ENCODE measurements around the gene CTNND2.

Gene CTNND2

DNA sequence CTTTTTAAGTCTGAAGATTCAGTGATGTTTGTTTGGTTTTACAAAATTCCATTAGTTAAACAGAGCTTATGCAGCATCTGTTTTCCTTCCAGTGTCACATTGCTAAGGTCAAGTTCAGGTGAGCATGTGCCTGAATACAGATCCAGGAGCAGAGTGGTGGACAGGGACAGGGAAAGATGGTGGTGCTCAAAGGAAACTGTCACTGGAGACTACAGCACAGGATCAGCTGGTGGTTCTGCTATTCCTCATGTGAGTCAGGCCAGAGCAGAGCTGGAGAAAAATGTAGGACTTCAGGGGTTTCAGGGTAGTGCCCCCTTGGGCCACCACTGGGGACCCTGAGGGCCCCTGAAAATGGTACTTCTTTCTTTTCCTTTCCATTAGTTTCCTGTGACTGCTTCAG is 859.7 kb downstream of the CTNND2 start:
- H3K27ac ChIP-seq (ENCODE audit: low read length) = no peak overlapping the region
- no peaks in the 10 kb centered on the region for H3K4me1 ChIP-seq (ENCODE audit: control insufficient read depth in 1 of 2, insufficient read depth in 2 of 2, low read length in 2 of 2)
- H3K27me3 ChIP-seq (ENCODE audit: low read depth, low read length) = no peaks in the 10 kb centered on the region
- H3K9me3 ChIP-seq (ENCODE audit: control insufficient read depth in 1 of 2, low read length in 2 of 2) = no peaks in the 10 kb centered on the region
- no peak overlapping the region for H3K4me3 ChIP-seq (ENCODE audit: low read depth in 1 of 2, low read length in 2 of 2)
- no peaks in the 10 kb centered on the region for H3K36me3 ChIP-seq (ENCODE audit: control insufficient read depth in 1 of 2, insufficient read depth in 2 of 2, low read length in 2 of 2)

DNA sequence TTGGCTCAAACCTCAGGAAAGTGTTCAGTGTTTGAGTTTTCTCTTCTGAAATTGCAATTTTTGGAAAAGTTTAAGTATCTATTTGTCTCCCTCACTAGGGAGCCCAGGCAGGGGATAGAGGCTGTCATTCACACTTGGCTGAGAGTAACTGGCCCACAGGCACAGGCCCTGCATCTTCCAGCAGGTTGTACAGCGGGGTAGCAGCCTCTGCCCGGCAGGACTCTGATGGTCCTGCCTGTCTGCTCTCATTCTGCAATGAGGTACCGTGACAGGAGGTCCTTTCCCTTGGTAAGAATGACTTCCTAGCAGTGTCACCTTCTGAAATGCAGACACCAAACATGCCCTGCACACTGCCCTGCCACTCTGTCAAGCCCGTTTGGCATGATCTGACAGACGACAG is 860.4 kb downstream of the CTNND2 start:
- Histone ChIP-seq H3K9me3 (ENCODE audit: control insufficient read depth in 1 of 2, low read length in 2 of 2) (no peaks in the 10 kb centered on the region), H3K36me3 (ENCODE audit: control insufficient read depth in 1 of 2, insufficient read depth in 2 of 2, low read length in 2 of 2) (no peaks in the 10 kb centered on the region), H3K4me1 (ENCODE audit: control insufficient read depth in 1 of 2, insufficient read depth in 2 of 2, low read length in 2 of 2) (no peaks in the 10 kb centered on the region), H3K4me3 (ENCODE audit: low read depth in 1 of 2, low read length in 2 of 2) (no peak overlapping the region), H3K27ac (ENCODE audit: low read length) (no peak overlapping the region), H3K27me3 (ENCODE audit: low read depth, low read length) (no peaks in the 10 kb centered on the region)

DNA sequence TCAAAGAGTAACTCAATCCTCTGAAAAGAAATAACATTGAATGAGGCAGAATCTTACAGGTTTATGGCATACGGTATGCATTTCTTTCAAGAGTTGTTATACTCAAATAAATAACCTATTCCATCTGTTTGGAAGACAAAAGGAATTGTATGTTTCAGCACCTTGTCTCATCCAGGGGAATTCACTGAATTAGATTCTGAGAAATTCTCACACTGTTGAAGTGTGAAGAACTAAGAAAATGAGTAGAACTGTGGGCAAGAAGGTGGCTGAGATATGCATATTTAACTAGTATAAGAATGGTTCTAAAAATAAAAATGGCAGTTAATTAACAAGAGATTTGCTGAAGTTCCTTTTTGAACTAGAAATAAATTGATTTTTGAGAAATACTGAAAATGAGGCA is 863.9 kb downstream of the CTNND2 start:
- no peaks in the 10 kb centered on the region for H3K4me1 ChIP-seq (ENCODE audit: control insufficient read depth in 1 of 2, insufficient read depth in 2 of 2, low read length in 2 of 2)
- no peaks in the 10 kb centered on the region for H3K36me3 ChIP-seq (ENCODE audit: control insufficient read depth in 1 of 2, insufficient read depth in 2 of 2, low read length in 2 of 2)
- no peak overlapping the region for H3K27ac ChIP-seq (ENCODE audit: low read length)
- no peaks in the 10 kb centered on the region for H3K27me3 ChIP-seq (ENCODE audit: low read depth, low read length)
- no peaks in the 10 kb centered on the region for H3K9me3 ChIP-seq (ENCODE audit: control insufficient read depth in 1 of 2, low read length in 2 of 2)
- no peak overlapping the region for H3K4me3 ChIP-seq (ENCODE audit: low read depth in 1 of 2, low read length in 2 of 2)

DNA sequence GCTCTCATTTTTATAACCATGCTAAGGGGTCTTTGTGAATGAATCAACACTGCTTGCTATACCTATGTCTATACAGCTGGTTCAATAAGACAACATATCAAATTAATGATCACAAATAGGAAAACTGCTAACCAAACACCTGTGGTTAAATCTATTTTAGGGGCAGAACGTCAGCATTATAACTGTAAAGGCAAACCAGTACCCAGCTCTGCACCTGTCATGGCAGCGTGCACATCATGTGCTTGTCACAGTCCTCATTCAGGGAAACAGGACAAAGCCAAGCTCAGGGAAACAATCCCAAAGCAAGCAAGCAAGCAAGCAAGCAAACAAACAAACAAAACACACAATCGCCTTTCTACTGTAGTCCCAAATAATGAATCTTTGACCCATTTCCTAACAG is 865.5 kb downstream of the CTNND2 start:
- Histone ChIP-seq H3K27ac (ENCODE audit: low read length) (no peak overlapping the region), H3K36me3 (ENCODE audit: control insufficient read depth in 1 of 2, insufficient read depth in 2 of 2, low read length in 2 of 2) (no peaks in the 10 kb centered on the region), H3K4me1 (ENCODE audit: control insufficient read depth in 1 of 2, insufficient read depth in 2 of 2, low read length in 2 of 2) (no peaks in the 10 kb centered on the region), H3K4me3 (ENCODE audit: low read depth in 1 of 2, low read length in 2 of 2) (no peak overlapping the region), H3K9me3 (ENCODE audit: control insufficient read depth in 1 of 2, low read length in 2 of 2) (no peaks in the 10 kb centered on the region), H3K27me3 (ENCODE audit: low read depth, low read length) (no peaks in the 10 kb centered on the region)

DNA sequence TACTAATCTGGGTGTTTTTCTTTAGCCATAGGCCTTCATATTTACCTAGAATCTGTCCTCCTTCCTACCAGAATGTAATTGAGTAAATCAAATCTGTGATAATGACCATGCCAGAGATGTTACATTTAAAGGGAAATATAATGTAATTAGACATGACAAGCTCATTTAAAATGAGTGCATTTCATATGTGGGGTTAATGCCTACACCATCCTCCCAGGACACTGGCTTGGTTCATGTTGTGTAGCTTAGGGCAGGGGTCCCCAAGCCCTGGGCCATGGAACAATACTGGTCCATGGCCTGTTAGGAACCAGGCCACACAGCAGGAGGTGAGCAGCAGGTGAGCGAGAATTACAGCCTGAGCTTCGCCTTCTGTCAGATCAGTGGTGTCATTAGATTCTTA is 866.3 kb downstream of the CTNND2 start:
- Histone ChIP-seq H3K4me3 (ENCODE audit: low read depth in 1 of 2, low read length in 2 of 2) (no peak overlapping the region), H3K4me1 (ENCODE audit: control insufficient read depth in 1 of 2, insufficient read depth in 2 of 2, low read length in 2 of 2) (no peaks in the 10 kb centered on the region), H3K27ac (ENCODE audit: low read length) (no peak overlapping the region), H3K27me3 (ENCODE audit: low read depth, low read length) (no peaks in the 10 kb centered on the region), H3K9me3 (ENCODE audit: control insufficient read depth in 1 of 2, low read length in 2 of 2) (no peaks in the 10 kb centered on the region), H3K36me3 (ENCODE audit: control insufficient read depth in 1 of 2, insufficient read depth in 2 of 2, low read length in 2 of 2) (no peaks in the 10 kb centered on the region)

DNA sequence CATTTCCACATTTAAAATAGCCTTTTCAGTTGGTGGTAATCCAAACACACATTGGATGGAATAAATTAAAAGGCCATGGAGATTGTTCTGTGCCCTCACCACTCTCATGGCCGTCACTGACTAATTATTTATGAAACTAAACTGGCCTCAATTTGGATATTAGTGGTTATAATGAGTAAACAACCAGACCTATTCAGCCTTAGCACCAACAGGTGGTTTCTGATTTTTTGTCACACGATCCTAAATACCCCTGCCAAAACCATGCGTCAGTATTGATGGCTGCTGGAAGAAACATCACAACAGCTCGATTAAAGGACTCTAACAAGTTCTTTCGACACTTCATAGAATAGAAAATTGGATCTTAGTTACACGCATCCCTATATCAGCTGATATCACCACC is 867.2 kb downstream of the CTNND2 start:
- H3K27me3 ChIP-seq (ENCODE audit: low read depth, low read length) = no peaks in the 10 kb centered on the region
- no peak overlapping the region for H3K4me3 ChIP-seq (ENCODE audit: low read depth in 1 of 2, low read length in 2 of 2)
- H3K9me3 ChIP-seq (ENCODE audit: control insufficient read depth in 1 of 2, low read length in 2 of 2) = no peaks in the 10 kb centered on the region
- H3K36me3 ChIP-seq (ENCODE audit: control insufficient read depth in 1 of 2, insufficient read depth in 2 of 2, low read length in 2 of 2) = no peaks in the 10 kb centered on the region
- no peaks in the 10 kb centered on the region for H3K4me1 ChIP-seq (ENCODE audit: control insufficient read depth in 1 of 2, insufficient read depth in 2 of 2, low read length in 2 of 2)
- H3K27ac ChIP-seq (ENCODE audit: low read length) = no peak overlapping the region

DNA sequence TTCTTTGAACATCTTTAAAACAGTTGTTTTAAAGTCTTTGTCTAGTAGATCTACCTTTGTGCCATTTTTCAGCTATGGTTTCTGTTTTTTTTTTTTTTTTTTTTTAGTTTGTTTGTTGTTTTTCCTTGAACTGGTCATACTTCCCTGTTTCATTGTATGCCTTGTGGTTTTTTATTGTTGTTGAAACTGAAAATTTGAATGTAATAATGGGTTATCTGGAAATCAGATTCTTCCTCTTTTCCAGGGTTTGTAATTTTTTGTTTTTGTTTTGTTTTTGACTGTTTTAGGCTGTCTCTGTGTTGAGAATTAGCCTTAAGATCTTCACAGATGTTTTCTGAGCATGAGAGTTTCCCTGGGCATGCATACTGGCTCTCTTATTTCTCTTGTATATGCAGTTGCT is 873.6 kb downstream of the CTNND2 start:
- Histone ChIP-seq H3K4me3 (ENCODE audit: low read depth in 1 of 2, low read length in 2 of 2) (no peak overlapping the region), H3K9me3 (ENCODE audit: control insufficient read depth in 1 of 2, low read length in 2 of 2) (peaks cover 5 to 10% of the 10 kb centered on the region in 2 donors), H3K4me1 (ENCODE audit: control insufficient read depth in 1 of 2, insufficient read depth in 2 of 2, low read length in 2 of 2) (no peaks in the 10 kb centered on the region), H3K36me3 (ENCODE audit: control insufficient read depth in 1 of 2, insufficient read depth in 2 of 2, low read length in 2 of 2) (no peaks in the 10 kb centered on the region), H3K27me3 (ENCODE audit: low read depth, low read length) (no peaks in the 10 kb centered on the region), H3K27ac (ENCODE audit: low read length) (no peak overlapping the region)

DNA sequence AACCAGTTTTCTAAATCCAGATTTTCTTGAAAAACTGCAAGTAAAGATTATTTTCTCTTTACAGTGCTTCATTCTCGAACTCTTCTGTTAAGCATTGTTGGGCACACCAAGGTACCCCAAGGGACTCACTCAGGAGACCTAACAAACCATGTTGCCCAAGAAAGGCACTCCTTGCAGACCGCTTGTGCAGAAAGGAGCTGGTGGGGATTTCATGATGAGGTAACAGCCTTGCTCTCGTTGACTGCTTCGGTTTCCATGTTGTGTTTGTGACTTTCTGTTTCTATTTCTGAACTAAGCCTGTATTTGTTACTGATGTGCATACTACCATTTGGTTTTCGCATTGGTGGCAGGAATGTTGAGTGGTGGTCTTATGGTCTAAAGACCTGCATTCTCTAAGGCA is 876.6 kb downstream of the CTNND2 start:
- Histone ChIP-seq H3K27me3 (ENCODE audit: low read depth, low read length) (no peaks in the 10 kb centered on the region), H3K27ac (ENCODE audit: low read length) (no peak overlapping the region), H3K36me3 (ENCODE audit: control insufficient read depth in 1 of 2, insufficient read depth in 2 of 2, low read length in 2 of 2) (no peaks in the 10 kb centered on the region), H3K4me1 (ENCODE audit: control insufficient read depth in 1 of 2, insufficient read depth in 2 of 2, low read length in 2 of 2) (no peaks in the 10 kb centered on the region), H3K9me3 (ENCODE audit: control insufficient read depth in 1 of 2, low read length in 2 of 2) (peaks cover 5 to 10% of the 10 kb centered on the region in 2 donors), H3K4me3 (ENCODE audit: low read depth in 1 of 2, low read length in 2 of 2) (no peak overlapping the region)

DNA sequence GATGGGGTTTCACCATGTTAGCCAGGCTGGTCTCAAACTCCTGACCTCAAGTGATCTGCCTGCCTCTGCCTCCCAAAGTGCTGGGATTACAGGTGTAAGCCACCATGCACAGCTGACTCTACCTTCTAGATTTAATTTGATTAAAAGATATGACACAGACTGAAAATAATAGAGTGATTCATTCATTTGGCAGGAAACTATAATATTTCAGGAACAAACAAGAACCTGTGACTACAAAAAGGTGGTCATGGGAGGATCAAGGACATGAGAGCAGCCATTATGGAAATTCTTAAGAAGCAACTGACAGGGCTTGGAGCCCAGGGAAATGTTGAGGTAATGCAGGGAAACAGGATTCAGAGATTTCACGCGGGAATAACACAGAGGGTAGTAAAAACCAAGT is 877.7 kb downstream of the CTNND2 start:
- H3K27me3 ChIP-seq (ENCODE audit: low read depth, low read length) = no peaks in the 10 kb centered on the region
- H3K4me3 ChIP-seq (ENCODE audit: low read depth in 1 of 2, low read length in 2 of 2) = no peak overlapping the region
- no peaks in the 10 kb centered on the region for H3K36me3 ChIP-seq (ENCODE audit: control insufficient read depth in 1 of 2, insufficient read depth in 2 of 2, low read length in 2 of 2)
- no peaks in the 10 kb centered on the region for H3K4me1 ChIP-seq (ENCODE audit: control insufficient read depth in 1 of 2, insufficient read depth in 2 of 2, low read length in 2 of 2)
- H3K27ac ChIP-seq (ENCODE audit: low read length) = no peak overlapping the region
- peaks cover 5 to 10% of the 10 kb centered on the region in 2 donors for H3K9me3 ChIP-seq (ENCODE audit: control insufficient read depth in 1 of 2, low read length in 2 of 2)

DNA sequence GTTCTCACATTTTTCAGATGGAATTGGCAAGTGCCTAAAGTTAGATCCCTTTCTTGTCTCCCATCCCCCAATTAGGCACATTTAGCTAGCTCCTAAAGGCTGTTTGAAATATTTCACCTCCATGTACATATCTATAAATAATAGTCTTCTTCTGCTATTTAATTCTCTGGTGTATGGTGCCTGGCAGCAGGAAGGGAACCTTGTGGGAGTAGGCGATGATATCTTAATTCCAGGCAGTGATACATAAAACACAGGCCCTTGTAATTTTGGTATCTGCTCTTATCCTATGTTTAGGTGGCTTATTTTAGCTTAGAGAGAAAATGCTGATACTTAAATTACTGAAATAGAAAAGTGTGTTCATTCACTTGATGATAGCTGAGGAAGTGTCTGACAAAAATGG is 880.3 kb downstream of the CTNND2 start:
- no peak overlapping the region for H3K27ac ChIP-seq (ENCODE audit: low read length)
- no peaks in the 10 kb centered on the region for H3K9me3 ChIP-seq (ENCODE audit: control insufficient read depth in 1 of 2, low read length in 2 of 2)
- H3K4me3 ChIP-seq (ENCODE audit: low read depth in 1 of 2, low read length in 2 of 2) = no peak overlapping the region
- no peaks in the 10 kb centered on the region for H3K27me3 ChIP-seq (ENCODE audit: low read depth, low read length)
- H3K4me1 ChIP-seq (ENCODE audit: control insufficient read depth in 1 of 2, insufficient read depth in 2 of 2, low read length in 2 of 2) = no peaks in the 10 kb centered on the region
- H3K36me3 ChIP-seq (ENCODE audit: control insufficient read depth in 1 of 2, insufficient read depth in 2 of 2, low read length in 2 of 2) = no peaks in the 10 kb centered on the region

DNA sequence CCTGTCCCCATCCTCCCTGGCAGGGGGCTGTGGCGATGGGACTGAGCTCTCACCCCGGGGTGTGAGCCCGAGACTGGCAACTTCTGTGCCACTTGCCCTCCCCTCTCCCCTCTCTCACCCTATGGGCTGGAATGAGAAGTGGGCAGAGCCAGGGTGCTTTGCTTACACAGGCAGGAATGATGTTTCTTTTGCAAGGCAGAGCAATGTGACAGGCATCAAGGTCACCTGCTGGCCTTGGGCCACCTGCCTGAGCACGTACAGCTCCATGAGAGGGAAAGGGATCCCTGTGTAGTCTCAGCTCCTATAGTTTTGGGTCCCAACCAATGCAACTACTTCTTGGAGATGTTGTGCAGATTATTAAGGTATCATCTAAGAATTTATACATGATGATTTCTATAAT is 890.5 kb downstream of the CTNND2 start:
- no peak overlapping the region for H3K27ac ChIP-seq (ENCODE audit: low read length)
- no peaks in the 10 kb centered on the region for H3K27me3 ChIP-seq (ENCODE audit: low read depth, low read length)
- H3K9me3 ChIP-seq (ENCODE audit: control insufficient read depth in 1 of 2, low read length in 2 of 2) = no peaks in the 10 kb centered on the region
- H3K4me3 ChIP-seq (ENCODE audit: low read depth in 1 of 2, low read length in 2 of 2) = no peak overlapping the region
- no peaks in the 10 kb centered on the region for H3K4me1 ChIP-seq (ENCODE audit: control insufficient read depth in 1 of 2, insufficient read depth in 2 of 2, low read length in 2 of 2)
- H3K36me3 ChIP-seq (ENCODE audit: control insufficient read depth in 1 of 2, insufficient read depth in 2 of 2, low read length in 2 of 2) = no peaks in the 10 kb centered on the region

DNA sequence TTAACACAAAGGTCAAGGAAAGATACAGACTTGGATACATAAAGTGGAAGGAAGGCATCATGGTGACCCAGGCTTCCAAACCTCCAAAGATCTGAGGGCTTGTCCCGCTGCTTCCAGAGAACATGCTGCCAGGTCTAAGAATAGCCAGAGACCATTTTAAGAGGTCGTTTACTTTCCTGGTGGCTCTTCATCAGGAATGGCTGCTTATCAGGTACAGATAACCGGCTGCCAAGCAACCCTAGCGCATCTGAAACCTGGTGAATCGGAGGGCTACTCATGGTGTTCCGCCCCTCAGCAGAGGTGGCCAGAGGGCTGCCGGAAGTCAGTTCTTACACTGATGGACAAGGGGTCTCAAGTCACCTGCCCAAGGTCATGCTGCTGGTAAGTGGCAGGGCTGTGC is 892.0 kb downstream of the CTNND2 start:
- Histone ChIP-seq H3K9me3 (ENCODE audit: control insufficient read depth in 1 of 2, low read length in 2 of 2) (peaks cover 0 to 3% of the 10 kb centered on the region in 2 donors), H3K27me3 (ENCODE audit: low read depth, low read length) (no peaks in the 10 kb centered on the region), H3K4me3 (ENCODE audit: low read depth in 1 of 2, low read length in 2 of 2) (no peak overlapping the region), H3K4me1 (ENCODE audit: control insufficient read depth in 1 of 2, insufficient read depth in 2 of 2, low read length in 2 of 2) (no peaks in the 10 kb centered on the region), H3K36me3 (ENCODE audit: control insufficient read depth in 1 of 2, insufficient read depth in 2 of 2, low read length in 2 of 2) (no peaks in the 10 kb centered on the region), H3K27ac (ENCODE audit: low read length) (no peak overlapping the region)

Measured in muscle layer of duodenum (tissue), 2 donors.